ENCODE data around the gene FTSJ1.
A peak's percentile ranks its signal among the peaks of the same experiment; 100 is the strongest.
"Not testable (repeated sequence)": the region's sequence is repeated elsewhere in the genome, so short reads cannot be mapped to it uniquely, and the experiment has no call there.

FTSJ1 gene

DNA sequence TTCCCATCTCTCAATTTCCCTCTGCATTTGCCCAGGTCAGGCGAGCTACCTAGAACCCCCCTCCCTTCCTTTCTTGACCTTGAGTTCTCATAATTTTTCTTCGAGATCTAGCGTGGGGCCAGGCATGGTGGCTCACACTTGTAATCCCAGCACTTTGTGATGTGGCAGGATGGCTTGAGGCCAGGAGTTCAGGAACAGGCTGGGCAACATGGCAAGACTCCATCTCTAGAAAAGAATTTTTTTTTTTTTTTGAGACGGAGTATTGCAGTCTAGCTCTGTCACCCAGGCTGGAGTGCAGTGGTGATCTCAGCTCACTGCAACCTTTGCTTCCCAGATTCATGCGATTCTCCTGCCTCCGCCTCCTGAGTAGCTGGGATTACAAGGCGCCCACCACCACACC is 28.3 kb downstream of the FTSJ1 start:
- no peak for DNase-seq

DNA sequence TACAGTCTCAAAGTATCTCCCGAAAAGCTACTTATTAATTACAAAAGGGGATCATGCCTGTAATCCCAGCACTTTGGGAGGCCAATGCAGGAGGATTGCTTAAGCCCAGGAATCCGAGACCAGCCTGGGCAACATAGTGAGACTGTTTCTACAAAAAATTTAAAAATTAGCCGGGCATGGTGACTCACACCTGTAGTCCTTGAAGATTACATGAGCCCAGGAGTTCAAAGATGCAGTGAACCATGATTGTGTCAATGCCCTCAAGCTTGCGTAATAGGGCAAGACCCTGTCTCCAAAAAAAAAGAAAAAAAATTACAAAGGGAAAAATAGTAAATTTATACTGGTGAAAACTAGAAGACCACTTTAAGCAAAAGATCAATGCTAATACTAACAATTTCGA is 29.5 kb downstream of the FTSJ1 start:
- DNase-seq = no peak

DNA sequence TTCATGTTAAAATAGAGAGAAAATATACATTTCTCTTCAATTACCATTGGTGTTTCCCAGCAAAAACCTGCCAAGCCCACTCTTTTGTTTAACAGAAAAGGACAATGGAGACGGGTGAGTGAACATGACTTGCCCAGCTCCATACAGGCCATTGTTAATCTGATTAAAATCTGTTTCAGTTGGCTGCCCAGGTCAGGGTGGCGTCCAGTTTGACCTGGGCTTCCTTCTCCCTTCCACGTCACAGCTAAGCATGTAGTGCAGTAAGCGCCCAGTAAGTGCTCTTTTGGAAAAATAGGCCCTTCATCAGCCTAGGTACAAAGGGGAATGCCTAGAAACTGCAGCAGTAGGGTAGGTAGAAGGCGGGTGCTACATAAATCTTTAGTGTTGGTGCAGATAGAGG is 31.2 kb downstream of the FTSJ1 start:
- no peak for DNase-seq

DNA sequence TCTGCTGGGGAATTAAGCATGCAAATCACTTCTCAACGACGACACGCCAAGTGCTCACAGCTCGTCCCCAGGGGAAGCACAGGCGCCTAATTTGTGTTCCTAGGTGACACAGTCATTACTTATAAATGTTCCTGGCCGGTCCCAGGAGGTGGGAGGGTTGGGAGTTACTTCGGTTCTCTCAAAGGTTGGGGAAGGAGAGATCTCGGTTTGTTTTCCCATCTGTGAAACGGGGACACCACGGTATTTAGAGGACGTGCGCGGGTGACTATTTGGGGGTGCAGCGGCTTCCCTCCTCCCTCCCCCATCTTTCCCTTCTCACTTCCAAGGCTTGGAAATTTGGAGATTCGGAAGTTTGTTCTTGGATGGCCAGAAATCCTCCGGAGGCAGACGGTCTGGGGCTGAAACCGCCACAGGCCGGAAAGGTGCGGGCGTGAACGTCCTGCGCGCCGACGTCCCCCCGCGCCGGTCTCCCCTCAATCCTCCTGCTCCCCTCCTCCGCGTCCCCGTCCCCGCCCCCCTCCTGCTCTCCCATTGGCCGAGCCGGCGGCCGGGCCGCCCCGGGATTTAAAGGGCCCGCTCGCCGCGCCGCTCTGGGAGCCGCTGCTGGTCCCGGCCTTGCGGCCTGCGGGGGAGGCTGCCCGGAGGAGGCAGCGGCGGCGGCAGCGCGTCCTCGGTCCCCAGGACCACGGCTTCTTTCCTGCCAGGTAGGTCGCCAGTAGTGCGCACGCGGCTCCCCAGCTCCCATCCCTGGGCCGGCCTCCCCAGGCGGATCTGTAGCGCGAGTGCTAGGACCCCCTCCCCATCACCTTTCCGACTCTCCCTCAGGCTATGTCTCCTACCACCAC is 32.6 kb downstream of the FTSJ1 start, which contains the start of gene PORCN:
Gene PORCN (plus strand): TSS at position 593 of the 845 bp plus-strand sequence. CDS start 829 bp downstream, outside the sequence.
- peak; percentile 72 for DNase-seq

DNA sequence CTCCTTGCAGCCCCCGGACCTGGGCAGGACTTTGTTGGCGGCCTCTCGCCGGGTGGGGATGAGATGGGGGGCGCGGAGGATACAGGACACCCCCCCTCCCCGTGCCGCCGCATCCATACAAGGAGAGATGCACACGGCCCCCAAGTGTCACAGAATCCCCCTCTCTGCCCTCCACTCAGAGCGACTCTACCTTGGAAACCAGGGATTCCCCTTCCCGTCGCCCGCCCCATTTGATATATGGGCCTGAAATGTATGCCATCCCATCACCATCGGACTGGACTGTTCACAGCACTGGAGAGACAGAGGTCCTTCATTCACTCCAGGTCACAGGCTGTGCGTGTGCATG is 33.2 kb downstream of the FTSJ1 start:
- DNase-seq = no peak

DNA sequence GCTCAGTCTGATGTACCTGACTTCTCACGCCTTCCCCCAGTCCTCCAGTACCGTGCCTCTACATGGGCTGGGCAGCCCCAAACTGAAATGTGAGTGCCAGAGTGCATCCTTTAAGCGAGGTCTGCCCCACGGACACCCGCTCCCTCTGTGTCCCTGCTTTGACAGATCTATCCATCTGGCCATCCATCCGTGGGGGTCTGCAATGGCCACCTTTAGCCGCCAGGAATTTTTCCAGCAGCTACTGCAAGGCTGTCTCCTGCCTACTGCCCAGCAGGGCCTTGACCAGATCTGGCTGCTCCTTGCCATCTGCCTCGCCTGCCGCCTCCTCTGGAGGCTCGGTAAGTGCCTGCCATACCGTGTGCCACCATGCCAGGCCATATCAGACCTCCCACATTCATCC is 33.6 kb downstream of the FTSJ1 start:
- DNase-seq = no peak

DNA sequence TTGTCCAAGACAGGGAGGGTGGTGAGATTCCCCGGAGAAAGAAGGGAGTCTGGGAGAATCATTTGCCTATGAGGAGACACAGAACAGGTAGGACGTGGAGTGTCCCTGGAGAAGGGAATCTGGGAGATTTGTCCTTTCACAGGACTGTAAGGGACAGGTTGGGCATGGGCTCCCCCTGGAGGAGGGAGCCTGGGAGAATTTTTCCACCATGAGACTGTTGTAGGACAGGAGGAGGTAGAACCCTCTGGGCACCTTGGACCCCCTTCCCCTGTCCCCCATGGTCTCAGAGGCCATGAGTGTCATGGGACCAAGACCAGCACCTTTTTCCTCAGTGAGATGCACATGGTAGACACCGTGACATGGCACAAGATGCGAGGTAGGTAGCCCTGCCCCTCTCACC is 35.6 kb downstream of the FTSJ1 start:
- no peak for DNase-seq

DNA sequence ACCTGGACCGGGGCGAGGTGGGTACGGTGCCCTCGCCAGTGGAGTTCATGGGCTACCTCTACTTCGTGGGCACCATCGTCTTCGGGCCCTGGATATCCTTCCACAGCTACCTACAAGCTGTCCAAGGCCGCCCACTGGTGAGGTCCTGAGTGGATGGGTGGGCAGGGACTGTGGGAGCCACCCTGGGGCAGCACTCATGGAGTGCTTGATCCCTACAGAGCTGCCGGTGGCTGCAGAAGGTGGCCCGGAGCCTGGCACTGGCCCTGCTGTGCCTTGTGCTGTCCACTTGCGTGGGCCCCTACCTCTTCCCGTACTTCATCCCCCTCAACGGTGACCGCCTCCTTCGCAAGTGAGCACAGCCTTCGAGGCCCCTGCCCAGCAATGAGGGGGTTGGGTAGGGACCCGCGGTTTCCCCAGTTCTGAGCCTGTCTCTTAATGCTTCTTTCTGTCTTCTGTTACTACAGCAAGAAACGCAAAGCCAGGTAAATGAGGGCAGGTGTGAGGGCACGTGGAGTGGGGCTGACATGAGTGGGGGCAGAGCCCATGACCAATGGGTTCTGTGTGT is 36.5 kb downstream of the FTSJ1 start:
- no peak for DNase-seq

DNA sequence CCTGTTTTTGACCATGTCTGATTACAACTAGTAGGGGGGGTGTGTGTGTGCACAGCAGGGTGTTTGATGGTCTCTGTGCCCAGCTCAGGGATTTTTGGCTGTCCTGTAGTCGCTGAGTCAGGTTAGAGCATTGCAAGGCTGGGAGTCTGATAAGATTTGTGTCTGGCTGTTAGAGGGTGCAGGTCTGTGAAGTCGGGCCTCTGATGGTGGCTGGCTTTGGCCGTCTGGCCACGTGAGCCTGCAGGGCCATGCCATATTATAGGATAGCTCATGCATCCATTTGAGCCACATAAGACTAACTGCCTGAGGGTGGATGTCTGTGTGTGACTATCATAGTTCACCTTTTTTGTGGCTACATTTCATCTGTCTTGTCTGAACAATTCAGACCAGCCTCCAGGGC is 37.7 kb downstream of the FTSJ1 start:
- DNase-seq = no peak

DNA sequence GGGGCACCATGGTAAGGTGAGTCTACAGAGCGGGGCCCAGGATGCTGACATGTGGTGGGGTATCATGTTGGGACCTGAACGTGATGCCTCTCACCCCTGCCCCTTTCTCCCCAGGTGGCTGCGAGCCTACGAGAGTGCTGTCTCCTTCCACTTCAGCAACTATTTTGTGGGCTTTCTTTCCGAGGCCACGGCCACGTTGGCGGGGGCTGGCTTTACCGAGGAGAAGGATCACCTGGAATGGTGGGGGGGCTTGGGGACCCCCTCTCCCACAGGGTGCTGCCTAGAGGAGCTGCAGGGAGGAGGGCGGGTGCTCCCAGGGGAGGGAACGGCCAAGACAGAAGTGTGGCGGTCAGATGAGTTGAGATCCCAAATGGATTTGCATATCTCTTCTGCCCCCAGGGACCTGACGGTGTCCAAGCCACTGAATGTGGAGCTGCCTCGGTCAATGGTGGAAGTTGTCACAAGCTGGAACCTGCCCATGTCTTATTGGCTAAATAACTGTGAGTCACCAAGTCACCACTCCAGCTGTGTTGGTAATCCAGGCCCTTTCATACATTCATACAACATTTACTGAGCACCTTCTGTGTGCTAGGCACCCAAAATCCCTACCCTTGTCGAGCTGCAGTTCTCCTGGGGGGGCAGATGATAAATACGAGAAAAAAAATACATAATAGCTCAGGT is 38.3 kb downstream of the FTSJ1 start:
- DNase-seq = no peak

DNA sequence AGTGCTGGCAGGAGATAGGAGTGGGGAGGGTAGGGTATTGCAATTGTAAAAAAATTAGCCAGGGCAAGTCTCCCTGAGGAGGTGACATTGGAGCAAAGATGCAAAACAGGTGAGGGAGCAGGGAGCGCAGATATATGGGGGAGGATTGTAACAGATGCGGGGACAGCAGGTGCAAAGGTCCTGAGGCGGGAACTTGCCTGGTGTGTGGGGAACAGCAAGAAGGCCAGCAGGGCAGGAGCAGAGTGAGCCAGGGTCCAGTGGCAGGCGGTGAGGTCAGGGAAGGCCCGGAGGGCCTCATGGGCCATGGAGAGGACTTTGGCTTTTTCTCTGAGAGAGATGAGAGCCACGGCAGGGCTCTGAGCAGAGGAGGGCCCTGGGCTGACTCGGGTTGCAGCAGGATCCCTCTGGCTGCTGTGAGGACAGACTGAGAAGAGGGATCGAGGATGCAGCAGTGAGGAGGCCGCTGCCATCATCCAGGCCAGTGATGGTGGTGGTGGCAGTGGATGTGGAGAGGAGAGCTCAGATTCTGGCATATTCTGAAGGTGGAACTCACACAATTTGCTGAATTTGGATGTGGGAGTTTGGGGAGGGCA is 39.0 kb downstream of the FTSJ1 start:
- no peak for DNase-seq

DNA sequence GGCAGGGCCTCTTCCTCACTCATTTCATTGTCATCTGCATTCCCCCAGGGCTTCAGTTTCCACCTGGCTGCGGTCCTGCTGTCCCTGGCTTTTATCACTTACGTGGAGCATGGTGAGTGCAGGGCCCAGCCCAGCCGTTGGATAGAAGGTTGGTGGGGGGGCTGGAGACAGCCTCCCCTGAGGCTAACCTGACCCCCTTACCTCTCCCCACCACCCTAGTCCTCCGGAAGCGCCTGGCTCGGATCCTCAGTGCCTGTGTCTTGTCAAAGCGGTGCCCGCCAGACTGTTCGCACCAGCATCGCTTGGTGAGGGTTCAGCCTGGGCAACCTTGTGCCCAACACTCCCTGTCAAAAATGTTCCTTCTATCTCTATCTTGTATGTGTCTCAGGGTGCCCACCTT is 39.8 kb downstream of the FTSJ1 start:
- no peak for DNase-seq

DNA sequence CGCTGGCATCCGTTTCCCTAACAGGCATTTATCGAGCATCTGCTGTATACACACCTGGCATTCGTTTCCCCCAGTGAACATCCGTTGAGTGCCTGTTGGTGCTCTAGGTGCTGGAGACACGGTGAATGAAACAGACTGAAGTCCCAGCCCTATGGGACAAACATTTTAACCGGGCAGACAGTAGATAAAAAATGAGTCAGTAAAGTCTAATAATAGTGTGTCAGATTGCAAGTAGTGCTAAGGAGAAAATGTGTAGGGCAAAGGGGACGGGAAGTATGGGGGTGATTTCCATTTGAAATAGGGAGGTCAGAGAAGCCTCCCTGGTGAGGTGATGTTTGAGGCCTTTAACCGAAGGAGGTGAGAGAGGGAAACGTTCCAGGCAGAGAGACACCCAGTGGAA is 40.3 kb downstream of the FTSJ1 start:
- no peak for DNase-seq

DNA sequence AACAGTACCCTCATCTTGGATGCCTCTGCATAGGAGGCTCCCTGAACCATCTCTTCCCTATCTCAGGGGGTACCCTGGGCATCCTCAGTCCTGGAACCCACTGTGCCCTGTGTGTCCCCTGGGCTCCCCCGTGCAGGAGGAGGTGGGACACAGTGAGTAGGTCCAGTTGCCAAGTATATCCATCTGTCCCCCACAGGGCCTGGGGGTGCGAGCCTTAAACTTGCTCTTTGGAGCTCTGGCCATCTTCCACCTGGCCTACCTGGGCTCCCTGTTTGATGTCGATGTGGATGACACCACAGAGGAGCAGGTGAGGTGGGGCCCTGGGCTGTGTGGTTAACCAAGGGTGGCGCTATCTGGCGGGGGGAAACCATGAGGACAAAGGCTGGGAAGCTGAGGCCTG is 41.0 kb downstream of the FTSJ1 start:
- no peak for DNase-seq

DNA sequence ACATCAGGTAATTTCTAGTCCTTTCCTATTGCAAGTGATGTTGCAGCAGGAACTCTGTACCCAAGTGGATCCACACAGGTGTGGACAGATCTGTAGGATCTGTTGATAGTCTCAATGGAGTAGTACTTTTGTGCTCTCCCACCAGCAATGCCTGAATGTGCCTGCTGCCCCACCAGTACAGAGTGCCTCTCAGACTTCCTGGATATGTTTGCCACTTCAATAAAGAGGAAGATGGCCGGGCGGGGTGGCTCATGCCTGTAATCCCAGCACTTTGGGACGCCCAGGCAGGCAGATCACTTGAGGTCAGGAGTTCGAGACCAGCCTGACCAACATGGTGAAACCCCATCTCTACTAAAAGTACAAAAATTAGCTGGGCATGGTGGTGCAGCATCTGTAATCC is 43.5 kb downstream of the FTSJ1 start:
- DNase-seq = not testable (repeated sequence)

DNA sequence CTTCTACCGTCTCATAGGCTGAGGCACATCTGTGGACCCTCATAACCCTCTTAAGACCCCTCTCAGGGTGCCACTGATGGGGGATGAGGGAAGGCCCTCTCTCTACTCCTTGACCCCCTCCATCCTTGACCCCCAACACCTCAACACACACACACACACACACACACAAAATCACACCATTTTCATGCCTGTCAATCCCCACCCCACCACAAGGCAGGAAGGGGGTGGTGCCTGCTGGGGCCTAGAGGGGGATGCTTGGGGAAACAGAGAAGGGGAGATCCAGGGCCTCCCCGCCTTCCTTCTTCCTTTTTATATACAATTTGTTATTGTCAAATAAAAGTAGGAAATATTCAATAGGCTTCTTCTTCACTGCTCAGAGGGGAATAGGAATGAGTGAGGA is 44.5 kb downstream of the FTSJ1 start:
- DNase-seq = no peak

DNA sequence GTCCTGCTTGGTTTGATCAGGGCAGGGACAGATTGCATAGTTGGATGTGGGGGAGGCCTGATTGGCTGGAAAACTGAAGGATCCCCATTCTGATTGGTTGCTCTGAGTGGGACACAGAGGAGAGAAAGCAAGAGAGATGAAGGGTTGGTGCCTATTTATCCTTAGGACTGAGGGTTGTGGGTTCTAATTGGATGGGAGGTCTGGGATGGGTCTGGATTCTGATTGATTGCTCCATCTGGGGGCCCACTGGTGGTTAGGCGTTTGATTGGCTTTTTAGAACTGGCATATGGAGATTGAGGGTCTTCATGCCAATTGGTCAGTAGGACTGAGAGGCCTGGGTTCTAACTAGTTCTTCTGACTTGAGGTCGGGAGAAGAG is 45.0 kb downstream of the FTSJ1 start:
- DNase-seq = no peak

DNA sequence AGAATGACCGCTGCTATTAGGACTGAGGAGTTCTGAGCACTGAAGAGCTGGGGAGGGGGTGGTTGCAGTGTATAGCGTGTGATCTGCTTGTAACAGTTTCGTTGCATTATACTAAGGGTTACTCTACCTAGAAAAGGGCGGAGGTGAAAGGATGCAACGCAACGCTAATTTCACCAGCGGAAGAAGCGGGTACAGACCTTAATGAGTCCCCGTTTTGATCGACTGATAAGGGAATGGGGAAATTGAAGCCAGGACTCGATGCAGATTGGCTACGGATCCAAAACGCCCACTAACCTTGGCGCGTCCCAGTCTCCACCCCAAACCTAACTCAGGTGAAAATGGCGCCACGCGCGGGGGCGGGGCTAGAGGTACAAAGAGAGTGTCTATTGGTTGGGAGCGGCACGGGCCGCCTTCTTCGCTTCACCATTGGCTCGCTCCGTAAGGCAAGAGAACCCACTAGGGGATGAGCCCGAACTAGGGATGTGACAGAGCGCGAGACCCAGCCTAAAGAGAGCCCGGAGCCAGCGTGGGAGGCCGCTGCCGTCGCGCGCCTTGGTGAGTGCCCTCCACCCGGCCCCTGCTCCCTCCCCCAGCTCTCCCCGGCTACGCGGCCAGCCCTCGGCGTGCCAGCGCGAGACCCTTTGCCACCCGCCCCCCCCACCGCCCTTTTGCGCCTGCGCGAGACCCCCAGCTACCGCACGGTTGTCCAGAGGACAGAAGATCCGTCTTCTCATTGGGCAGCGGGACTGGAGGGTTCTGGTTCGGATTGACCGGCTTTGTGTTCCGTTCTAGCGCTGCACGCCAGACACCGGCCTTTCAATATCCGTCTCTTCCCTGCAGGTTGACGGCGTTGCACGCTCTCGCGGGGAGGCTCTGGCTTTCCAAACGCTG is 45.6 kb downstream of the FTSJ1 start, which contains the start of gene EBP:
Gene EBP (plus strand): TSS at position 456 of the 891 bp plus-strand sequence. CDS start 1,964 bp downstream, outside the sequence.
- DNase-seq = peak; percentile 84

DNA sequence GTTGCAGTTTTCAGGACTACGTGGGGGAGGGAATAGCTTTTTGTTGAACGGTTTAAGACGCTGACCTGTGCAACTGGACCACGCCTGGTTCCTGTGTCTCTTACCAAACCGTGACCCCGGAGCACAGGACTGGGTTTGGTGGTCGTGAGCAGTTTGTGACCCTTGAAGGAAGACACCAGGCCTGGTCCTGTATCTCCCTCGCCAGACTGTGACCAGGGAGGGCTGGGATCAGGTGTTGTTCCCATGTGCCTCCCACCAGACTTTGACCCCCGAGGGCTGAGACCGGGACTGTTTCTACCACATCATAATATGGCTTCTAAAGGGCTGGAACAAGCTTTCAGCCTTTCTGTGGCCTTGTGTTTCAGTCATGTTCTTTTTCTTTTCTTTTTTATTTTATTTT is 46.3 kb downstream of the FTSJ1 start:
- no peak for DNase-seq

DNA sequence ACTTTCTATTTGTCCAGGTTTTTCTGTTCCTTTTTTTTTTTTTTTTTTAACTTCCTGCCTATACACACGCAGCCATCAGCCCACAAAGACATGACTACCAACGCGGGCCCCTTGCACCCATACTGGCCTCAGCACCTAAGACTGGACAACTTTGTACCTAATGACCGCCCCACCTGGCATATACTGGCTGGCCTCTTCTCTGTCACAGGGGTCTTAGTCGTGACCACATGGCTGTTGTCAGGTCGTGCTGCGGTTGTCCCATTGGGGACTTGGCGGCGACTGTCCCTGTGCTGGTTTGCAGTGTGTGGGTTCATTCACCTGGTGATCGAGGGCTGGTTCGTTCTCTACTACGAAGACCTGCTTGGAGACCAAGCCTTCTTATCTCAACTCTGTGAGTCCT is 47.7 kb downstream of the FTSJ1 start:
- no peak for DNase-seq

DNA sequence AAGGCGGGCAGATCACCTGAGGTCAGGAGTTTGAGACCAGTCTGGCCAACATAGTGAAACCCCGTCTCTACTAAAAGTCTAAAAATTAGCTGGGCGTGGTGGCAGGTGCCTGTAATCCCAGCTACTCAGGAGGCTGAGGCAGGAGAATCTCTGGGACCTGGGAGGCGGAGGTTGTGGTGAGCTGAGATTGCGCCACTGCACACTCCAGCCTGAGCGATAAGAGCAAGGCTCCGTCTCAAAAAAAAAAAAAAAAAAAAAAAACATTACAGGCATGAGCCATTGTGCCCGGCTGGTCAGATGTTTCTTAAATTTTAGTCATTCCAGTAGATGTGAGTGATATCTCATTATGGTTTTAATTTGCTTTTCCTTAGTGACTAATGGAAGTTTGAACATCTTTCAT is 49.9 kb downstream of the FTSJ1 start:
- not testable (repeated sequence) for DNase-seq

DNA sequence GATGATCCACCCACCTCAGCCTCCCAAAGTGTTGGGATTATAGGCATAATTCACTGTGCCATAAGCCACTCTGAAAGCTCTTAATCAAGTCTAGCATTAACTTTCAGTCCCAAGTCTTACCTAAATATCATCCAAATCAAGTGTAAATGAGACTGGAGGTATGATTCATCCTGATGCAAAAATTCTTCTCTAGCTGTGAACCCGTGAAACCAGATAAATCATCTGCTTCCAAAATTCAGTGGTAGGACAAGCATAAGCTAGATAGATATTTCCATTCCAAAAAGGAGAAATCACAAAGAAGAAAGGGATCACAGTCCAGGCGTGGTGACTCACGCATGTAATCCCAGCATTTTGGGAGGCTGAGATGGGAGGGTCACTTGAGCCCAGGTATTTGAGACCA is 54.7 kb downstream of the FTSJ1 start:
- no peak for DNase-seq

Measured in suppressor macrophage treated with lipopolysaccharide for 4 hours (primary cell).